AG04449 (cell line): ENCODE data around the gene MAT2A.
"Not testable (repeated sequence)": the region's sequence is repeated elsewhere in the genome, so short reads cannot be mapped to it uniquely, and the experiment has no call there.

Experiments
- CTCF ChIA-PET: fragments of 350-600 bp; formaldehyde crosslinking; extraction: SDS; loops from one replicate; lab custom pipeline; 2021; ENCODE audit warnings: antibody characterized with exemption; lab: Yijun Ruan, JAX
- POLR2A ChIA-PET: fragments of 400-600, 350-600 bp; formaldehyde crosslinking; extraction: SDS; loops from one replicate; lab custom pipeline; 2020; ENCODE audit warnings: antibody characterized with exemption, inconsistent platforms; lab: Yijun Ruan, JAX
- DNase-seq: peaks from one replicate; pipeline ENCODE4 v3.0.0-alpha.2; 2010; ENCODE audit warnings: low read depth, low spot score
- H3K4me3 ChIP-seq: 2 replicates; pipeline ENCODE4 v1.5.1; 2011; ENCODE audit warnings: low read depth, mild to moderate bottlenecking, control low read depth, low read length
- CTCF ChIP-seq: IDR thresholded peaks from one replicate; pipeline ENCODE4 v1.5.1; 2011; ENCODE audit warnings: mild to moderate bottlenecking, moderate library complexity, low read length, control low read depth, inconsistent platforms; ENCODE audit not compliant: insufficient read depth; ENCODE audit errors: missing control alignments

MAT2A gene

GRCh38 chr2:85553184-85553583 lies 14.2 kb downstream of the MAT2A start:
- no peak for DNase-seq
- no peak for TF ChIP-seq CTCF
- no peak overlapping the region for H3K4me3 ChIP-seq
- CTCF ChIA-PET, result interaction anchor here (1.0 to 30.0 kb wide), 10 partner anchors 7 to 244 kb away, joined by 3 to 922 read pairs (median 6); partner anchors contain the start of genes MAT2A and SH2D6
- POLR2A ChIA-PET, result interaction anchor here (1.0 to 1.4 kb wide), 2 partner anchors 14 to 42 kb away, joined by 3 read pairs; partner anchors contain the start of genes MAT2A and RNF181

- no peak overlapping the region for H3K4me3 ChIP-seq
- TF ChIP-seq CTCF, result no peak
- POLR2A ChIA-PET, result interaction anchor here (1.5 kb wide), 1 partner anchor 16 kb away, joined by 3 read pairs; the partner anchor contains the start of gene MAT2A
- CTCF ChIA-PET, result interaction anchor here (1.1 to 30.0 kb wide), 7 partner anchors 9 to 488 kb away, joined by 3 to 922 read pairs (median 13); partner anchors contain the start of genes MAT2A, SH2D6 and TGOLN2
- DNase-seq, result no peak
These were observed 16.1 kb downstream of the MAT2A start for GRCh38 chr2:85554980-85555612.

- no peak for DNase-seq
- CTCF ChIA-PET, result interaction anchor here (8.3 to 30.0 kb wide), 2 partner anchors 124 to 167 kb away, joined by 124 to 922 read pairs; partner anchors contain the start of gene SH2D6
- POLR2A ChIA-PET, result interaction anchor here (1.9 kb wide), 1 partner anchor 18 kb away, joined by 9 read pairs; the partner anchor contains the start of gene MAT2A
- H3K4me3 ChIP-seq, result no peak overlapping the region
- no peak for TF ChIP-seq CTCF
These were observed 18.2 kb downstream of the MAT2A start for GRCh38 chr2:85557130-85557529.

- ChIA-PET CTCF (interaction anchor here (1.1 to 30.0 kb wide), 3 partner anchors 8 to 125 kb away, joined by 3 to 922 read pairs (median 47); partner anchors contain the start of gene SH2D6), POLR2A (no interaction called here)
- TF ChIP-seq CTCF, result no peak
- H3K4me3 ChIP-seq, result no peak overlapping the region
- no peak for DNase-seq
These were observed 19.2 kb downstream of the MAT2A start for GRCh38 chr2:85558160-85558559.

- ChIA-PET POLR2A (interaction anchor here (2.8 to 3.0 kb wide), 2 partner anchors 10 to 21 kb away, joined by 17 to 18 read pairs; partner anchors contain the start of gene MAT2A), CTCF (interaction anchor here (1.3 to 30.0 kb wide), 4 partner anchors 10 to 127 kb away, joined by 3 to 922 read pairs (median 25); partner anchors contain the start of gene SH2D6)
- H3K4me3 ChIP-seq, result peak overlapping the region; percentile 92
- not testable (repeated sequence) for DNase-seq
These were observed 21.4 kb downstream of the MAT2A start for GRCh38 chr2:85560403-85560726.

GRCh38 chr2:85560812-85561279 lies 21.9 kb downstream of the MAT2A start:
- no peak for DNase-seq
- H3K4me3 ChIP-seq, result peak overlapping the region; percentile 92
- no peak for TF ChIP-seq CTCF
- ChIA-PET CTCF (interaction anchor here (1.3 to 30.0 kb wide), 3 partner anchors 11 to 128 kb away, joined by 3 to 922 read pairs (median 47); partner anchors contain the start of gene SH2D6), POLR2A (interaction anchor here (0.9 to 3.0 kb wide), 6 partner anchors 11 to 30 kb away, joined by 3 to 18 read pairs (median 4); partner anchors contain the start of gene MAT2A)
